Type B pancreatic cell (in vitro differentiated cells): ENCODE results near the gene AFF3. TPM values are rescaled to one million over a fixed set of nuclear protein-coding genes. Genes with fewer than 3 reads are reported as not detected.
A peak's percentile ranks its signal among the peaks of the same experiment; 100 is the strongest.

Source experiments
- DNase-seq: peaks from one replicate; pipeline ENCODE4 v3.0.0; 2021; ENCODE audit warnings: mixed read lengths; ENCODE audit not compliant: unreplicated experiment; ENCODE audit errors: extremely low spot score
- H3K27ac Mint-ChIP-seq: 2 replicates; pipeline ENCODE4 v1.8.0; 2021; ENCODE audit warnings: mild to moderate bottlenecking, mixed read lengths
- H3K27me3 Mint-ChIP-seq: 2 replicates; pipeline ENCODE4 v1.8.0; 2021; ENCODE audit warnings: mixed read lengths
- H3K36me3 Mint-ChIP-seq: 2 replicates; pipeline ENCODE4 v1.8.0; 2021; ENCODE audit warnings: mixed read lengths
- H3K4me1 Mint-ChIP-seq: one replicate; pipeline ENCODE4 v1.8.0; 2021; ENCODE audit warnings: mixed read lengths; ENCODE audit not compliant: unreplicated experiment
- H3K4me3 Mint-ChIP-seq: 2 replicates; pipeline ENCODE4 v1.8.0; 2021; ENCODE audit warnings: mild to moderate bottlenecking, mixed read lengths
- H3K9me3 Mint-ChIP-seq: 2 replicates; pipeline ENCODE4 v1.8.0; 2021; ENCODE audit warnings: mixed read lengths
- total RNA-seq: library from RNA; stranded (reverse); gene quantifications from 2 replicates; pipeline ENCODE4 v1.2.1, GENCODE V29; 2021; ENCODE audit warnings: low replicate concordance
- TF ChIP-seq, protein P1 (sequence below): fragments of 200-600 bp; sonication (generic); conservative IDR thresholded peaks from 2 replicates; pipeline ENCODE4 v1.5.0; 2021; ENCODE audit warnings: antibody characterized with exemption, mild to moderate bottlenecking

Gene AFF3
- total RNA-seq, 1 donor from 2014 or later: 29.2 TPM

DNA sequence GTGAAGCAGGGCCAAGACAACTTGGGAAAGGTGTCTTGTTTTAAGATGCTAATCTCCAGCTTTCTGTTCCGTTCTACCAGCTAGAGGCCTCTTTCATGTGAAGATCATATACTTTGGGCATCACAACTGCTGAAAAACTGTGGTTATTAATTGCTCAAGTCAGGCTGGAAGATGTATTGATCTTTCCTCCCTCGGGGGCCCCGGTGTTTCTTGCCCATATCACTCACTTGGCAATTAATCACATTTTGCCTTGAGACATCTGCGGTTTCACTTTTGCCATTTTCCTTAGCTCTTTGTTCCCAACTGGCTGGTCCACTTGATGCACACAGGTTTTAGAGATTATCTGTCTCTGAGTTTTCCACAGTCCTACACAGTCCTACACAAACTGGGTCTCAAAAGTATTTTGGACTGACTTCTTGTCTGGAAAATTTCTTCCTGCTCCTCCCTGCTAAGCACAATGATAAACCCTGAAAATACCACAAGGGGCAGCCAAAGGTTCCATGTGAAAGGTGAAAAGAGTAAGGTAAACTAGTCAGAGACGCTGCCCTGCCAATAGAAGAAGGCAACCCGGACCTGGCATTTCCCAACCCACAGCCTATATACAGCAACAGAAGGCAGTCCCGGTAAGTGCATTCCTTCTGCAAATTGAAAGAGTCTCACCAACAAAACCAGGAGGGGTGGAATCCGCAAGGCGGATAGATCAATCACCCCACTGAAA is 181.0 kb downstream of the AFF3 start:
- TF ChIP-seq, protein P1, sequence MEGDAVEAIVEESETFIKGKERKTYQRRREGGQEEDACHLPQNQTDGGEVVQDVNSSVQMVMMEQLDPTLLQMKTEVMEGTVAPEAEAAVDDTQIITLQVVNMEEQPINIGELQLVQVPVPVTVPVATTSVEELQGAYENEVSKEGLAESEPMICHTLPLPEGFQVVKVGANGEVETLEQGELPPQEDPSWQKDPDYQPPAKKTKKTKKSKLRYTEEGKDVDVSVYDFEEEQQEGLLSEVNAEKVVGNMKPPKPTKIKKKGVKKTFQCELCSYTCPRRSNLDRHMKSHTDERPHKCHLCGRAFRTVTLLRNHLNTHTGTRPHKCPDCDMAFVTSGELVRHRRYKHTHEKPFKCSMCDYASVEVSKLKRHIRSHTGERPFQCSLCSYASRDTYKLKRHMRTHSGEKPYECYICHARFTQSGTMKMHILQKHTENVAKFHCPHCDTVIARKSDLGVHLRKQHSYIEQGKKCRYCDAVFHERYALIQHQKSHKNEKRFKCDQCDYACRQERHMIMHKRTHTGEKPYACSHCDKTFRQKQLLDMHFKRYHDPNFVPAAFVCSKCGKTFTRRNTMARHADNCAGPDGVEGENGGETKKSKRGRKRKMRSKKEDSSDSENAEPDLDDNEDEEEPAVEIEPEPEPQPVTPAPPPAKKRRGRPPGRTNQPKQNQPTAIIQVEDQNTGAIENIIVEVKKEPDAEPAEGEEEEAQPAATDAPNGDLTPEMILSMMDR: no peak
- no peaks in the 10 kb centered on the region for H3K9me3 Mint-ChIP-seq
- DNase-seq: no peak
- H3K27ac Mint-ChIP-seq: peak overlapping the region; percentile 53
- H3K27me3 Mint-ChIP-seq: peaks cover 65% of the 10 kb centered on the region
- peak overlapping the region; percentile 10 for H3K4me3 Mint-ChIP-seq
- peaks cover 4% of the 10 kb centered on the region for H3K36me3 Mint-ChIP-seq
- peaks cover 28% of the 10 kb centered on the region for H3K4me1 Mint-ChIP-seq

DNA sequence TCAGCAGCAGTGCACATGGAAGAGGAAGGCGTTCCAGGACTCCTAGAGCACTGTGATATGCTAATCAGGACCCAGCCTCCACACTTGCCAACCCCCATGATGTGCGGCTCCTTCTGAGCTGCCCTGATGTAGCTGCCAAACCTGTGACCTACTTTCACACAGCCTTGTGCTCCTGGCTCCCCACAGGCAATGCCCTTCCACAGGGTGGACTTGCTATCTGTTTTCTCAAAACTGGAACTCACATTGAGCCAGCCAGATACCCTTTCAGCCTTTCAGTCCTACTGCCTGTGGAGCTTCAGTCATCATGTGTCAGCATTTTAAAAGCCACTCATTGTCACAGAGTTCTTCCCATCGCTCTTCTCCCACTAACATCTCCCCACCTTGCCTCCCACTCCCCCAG is 181.6 kb downstream of the AFF3 start:
- H3K9me3 Mint-ChIP-seq: peaks cover 3% of the 10 kb centered on the region
- TF ChIP-seq, protein P1: no peak
- H3K4me3 Mint-ChIP-seq: peak overlapping the region; percentile 10
- peaks cover 65% of the 10 kb centered on the region for H3K27me3 Mint-ChIP-seq
- peaks cover 28% of the 10 kb centered on the region for H3K4me1 Mint-ChIP-seq
- H3K36me3 Mint-ChIP-seq: peaks cover 4% of the 10 kb centered on the region
- peak overlapping the region; percentile 53 for H3K27ac Mint-ChIP-seq
- DNase-seq: no peak

DNA sequence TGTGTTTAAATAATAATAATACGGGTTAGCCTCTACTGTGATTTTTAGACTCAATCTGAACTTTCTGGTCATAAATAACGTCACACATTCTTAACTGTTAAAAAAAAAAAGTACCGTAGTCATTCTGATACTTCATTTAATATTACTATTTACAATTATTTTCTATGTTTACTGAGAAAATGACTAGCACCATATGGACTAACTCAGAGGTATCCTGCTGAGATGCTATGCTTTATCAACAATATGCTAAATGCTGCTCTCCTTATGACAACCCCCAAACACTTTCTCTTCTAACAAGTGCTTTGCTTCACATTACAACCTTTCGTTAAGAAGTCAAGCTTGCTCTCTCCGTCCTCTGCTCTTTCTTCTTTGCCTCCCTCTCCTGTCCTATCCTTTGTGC is 182.1 kb downstream of the AFF3 start:
- H3K4me3 Mint-ChIP-seq: no peak overlapping the region
- H3K27ac Mint-ChIP-seq: no peak overlapping the region
- peaks cover 61% of the 10 kb centered on the region for H3K27me3 Mint-ChIP-seq
- peaks cover 4% of the 10 kb centered on the region for H3K36me3 Mint-ChIP-seq
- no peak for DNase-seq
- H3K4me1 Mint-ChIP-seq: peaks cover 28% of the 10 kb centered on the region
- TF ChIP-seq, protein P1: no peak
- H3K9me3 Mint-ChIP-seq: peaks cover 3% of the 10 kb centered on the region

GRCh38 chr2:99959261-99960014 is 183.0 kb downstream of the AFF3 start:
- DNase-seq: no peak
- H3K27me3 Mint-ChIP-seq: peaks cover 54% of the 10 kb centered on the region
- no peak overlapping the region for H3K4me3 Mint-ChIP-seq
- peaks cover 4% of the 10 kb centered on the region for H3K36me3 Mint-ChIP-seq
- H3K27ac Mint-ChIP-seq: no peak overlapping the region
- peaks cover 28% of the 10 kb centered on the region for H3K4me1 Mint-ChIP-seq
- TF ChIP-seq, protein P1: no peak
- H3K9me3 Mint-ChIP-seq: peaks cover 3% of the 10 kb centered on the region

DNA sequence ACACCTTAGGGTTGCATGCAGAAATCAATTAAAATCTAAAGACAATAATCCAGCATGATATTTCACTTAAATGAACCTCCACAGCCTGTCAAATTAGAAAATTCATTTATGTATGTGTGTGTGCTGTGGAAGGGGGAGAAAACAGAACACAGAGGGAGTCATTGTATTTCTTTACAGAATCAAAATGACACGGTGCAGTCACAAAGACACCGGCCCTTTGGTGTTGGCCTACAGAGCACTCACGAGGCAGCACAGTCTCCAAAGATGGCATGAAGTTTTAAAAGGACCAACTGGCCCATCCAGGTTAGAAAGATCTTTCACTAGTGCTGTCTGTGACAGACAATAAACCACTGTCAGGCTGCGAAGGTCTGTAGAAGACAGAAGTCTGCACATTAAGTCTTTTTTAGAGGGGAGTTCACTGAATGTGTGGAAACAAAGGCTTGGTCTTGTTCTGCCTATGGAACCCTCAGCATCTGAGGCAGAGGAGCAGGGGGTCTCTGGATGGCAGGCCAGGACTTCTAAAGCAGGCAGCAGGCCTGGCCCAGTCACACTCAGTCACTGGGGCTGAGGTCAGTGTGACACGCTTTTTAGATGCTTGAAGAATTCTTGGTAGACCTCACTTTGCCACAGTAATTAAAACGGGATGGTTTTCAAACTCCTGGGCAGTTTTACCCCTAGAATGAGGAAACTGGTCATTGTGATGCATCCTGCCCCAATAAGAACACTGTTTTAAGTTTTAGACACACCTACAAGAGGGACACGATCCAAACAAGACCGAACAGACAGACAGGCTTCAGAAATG is 184.9 kb downstream of the AFF3 start:
- Mint-ChIP-seq H3K27ac (no peak overlapping the region), H3K36me3 (no peaks in the 10 kb centered on the region), H3K4me3 (no peak overlapping the region), H3K4me1 (peaks cover 28% of the 10 kb centered on the region), H3K27me3 (peaks cover 43% of the 10 kb centered on the region), H3K9me3 (peaks cover 3% of the 10 kb centered on the region)
- TF ChIP-seq, protein P1: no peak
- DNase-seq: no peak
